ENCODE results near the gene MIF.

DNA sequence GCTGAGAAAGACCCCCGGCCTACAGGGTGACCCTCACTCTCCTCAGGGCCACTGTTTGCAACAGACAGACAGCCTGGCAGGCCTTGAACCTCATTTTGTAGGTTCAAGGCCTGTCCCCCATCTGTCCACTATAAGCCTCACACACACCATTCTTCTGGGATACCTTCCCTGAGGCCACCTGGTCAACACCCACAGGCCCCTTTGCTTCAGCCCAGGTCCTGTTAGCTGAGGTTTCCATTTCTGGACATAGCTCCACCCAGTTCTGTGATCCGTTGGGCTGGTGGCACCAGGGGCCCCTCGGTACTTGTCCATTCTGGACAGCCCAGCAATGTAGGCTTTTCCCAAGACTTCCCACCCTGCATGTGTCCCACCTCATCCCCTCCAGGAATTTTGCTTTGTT is 3.1 kb downstream of the MIF start:
- TF ChIP-seq POLR2AphosphoS5 (IDR thresholded peaks at IDR 0.05; ENCODE audit: low read depth, low read length), result no peak; the same call in 1 of the 2 replicates
- TF ChIP-seq REST (IDR thresholded peaks at IDR 0.05; ENCODE audit: insufficient read depth in 1 of 2, low read depth in 2 of 2, low read length in 2 of 2), result no peak
